HCT116 (cell line): Measurements from ENCODE around the gene FES. TPM values are rescaled to one million over a fixed set of nuclear protein-coding genes. Genes with fewer than 3 reads are reported as not detected.
A peak's percentile ranks its signal among the peaks of the same experiment; 100 is the strongest.

Source experiments
- ATAC-seq: fragments of 200-7000 bp; cut with Tn5 transposase; 2 replicates; pipeline ENCODE4 v1.9.1; 2020; ENCODE audit warnings: mild to moderate bottlenecking, moderate library complexity
- BruUV-seq: library from RNA; stranded (reverse); fragments of 400-500 nt; replicated peaks from 2 replicates; lab custom pipeline; 2021; lab: Mats Ljungman, UMichigan
- CTCF ChIA-PET: fragments of 300-600 bp; sonication (Branson Sonifier 250); formaldehyde crosslinking; loops from one replicate; lab custom pipeline; 2021; ENCODE audit warnings: antibody characterized with exemption; lab: Charles Lee
- POLR2A ChIA-PET: fragments of 300-600, 350-600 bp; sonication (Branson Sonifier 250); formaldehyde crosslinking; loops from one replicate; lab custom pipeline; 2021; ENCODE audit warnings: antibody characterized with exemption; lab: Charles Lee
- RAD21 ChIA-PET, 2 experiments: fragments of 300-600 bp; sonication (Branson Sonifier 250); formaldehyde crosslinking; loops; one replicate each; lab custom pipeline; 2023; ENCODE audit warnings: low total read pairs in 2 of 2; ENCODE audit not compliant: uncharacterized antibody in 2 of 2, unreplicated experiment in 2 of 2, low non-redundant PET in 1 of 2; lab: Charles Lee
- DNase-seq: peaks from one replicate; pipeline ENCODE4 v3.0.0-alpha.2; 2010; ENCODE audit warnings: low read depth, low spot score
- H2AFZ ChIP-seq: fragments of 200-600 bp; shearing (Covaris generic), sonication (generic); 2 replicates; pipeline ENCODE4 v1.6.1; 2017; ENCODE audit warnings: low read depth, mixed run types, mixed read lengths, antibody characterized with exemption, low read length; ENCODE audit not compliant: poor library complexity, severe bottlenecking
- H3K27ac ChIP-seq: 2 replicates; pipeline ENCODE4 v1.5.1; 2012; ENCODE audit warnings: low read depth, low read length
- H3K27me3 ChIP-seq: fragments of 200-600 bp; sonication (generic); 2 replicates; pipeline ENCODE4 v1.6.1; 2016; ENCODE audit warnings: mixed run types, low read length, mixed read lengths; ENCODE audit not compliant: insufficient read depth
- H3K36me3 ChIP-seq, 2 experiments: fragments of 200-500 bp in 1 of 2; fragments of 200-600 bp in 1 of 2; sonication (Bioruptor generic) in 1 of 2; sonication (generic) in 1 of 2; 2 replicates each; pipeline versions ENCODE4 v1.5.1 to v1.6.1; 2014 to 2016; ENCODE audit warnings: low read length in 2 of 2, inconsistent platforms in 1 of 2, mixed read lengths in 1 of 2, mixed run types in 1 of 2; ENCODE audit not compliant: insufficient read depth in 2 of 2, control insufficient read depth in 1 of 2
- H3K4me1 ChIP-seq, 2 experiments: fragments of 200-600 bp in 1 of 2; sonication (generic) in 1 of 2; 2 replicates each; pipeline versions ENCODE4 v1.5.1 to v1.6.1; 2012 to 2017; ENCODE audit warnings: low read length in 2 of 2, inconsistent platforms in 1 of 2, mild to moderate bottlenecking in 1 of 2, mixed read lengths in 1 of 2, mixed run types in 1 of 2, moderate library complexity in 1 of 2; ENCODE audit not compliant: insufficient read depth in 2 of 2, control insufficient read depth in 1 of 2
- H3K4me2 ChIP-seq: fragments of 200-600 bp; sonication (generic); 2 replicates; pipeline ENCODE4 v1.6.1; 2017; ENCODE audit warnings: mixed run types, low read length, mixed read lengths
- H3K4me3 ChIP-seq, 2 experiments: fragments of 200-600 bp in 1 of 2; sonication (generic) in 1 of 2; replicated peaks in 1 of 2; 2 replicates each; pipeline ENCODE4 v1.5.1; 2011 to 2016; ENCODE audit warnings: low read length in 2 of 2, control low read depth in 1 of 2, low read depth in 1 of 2, mild to moderate bottlenecking in 1 of 2, mixed read lengths in 1 of 2, mixed run types in 1 of 2
- H3K79me2 ChIP-seq: fragments of 200-600 bp; sonication (generic); 2 replicates; pipeline ENCODE4 v1.6.1; 2017; ENCODE audit warnings: mild to moderate bottlenecking, mixed run types, low read length, moderate library complexity, mixed read lengths; ENCODE audit not compliant: insufficient read depth
- H3K9ac ChIP-seq: fragments of 200-600 bp; sonication (generic); 2 replicates; pipeline ENCODE4 v1.6.1; 2016; ENCODE audit warnings: low read length, mixed read lengths
- H3K9me2 ChIP-seq: fragments of 200-600 bp; sonication (generic), shearing (Covaris generic); 2 replicates; pipeline ENCODE4 v1.6.1; 2017; ENCODE audit warnings: mixed run types, mild to moderate bottlenecking, moderate library complexity; ENCODE audit not compliant: insufficient read depth
- H3K9me3 ChIP-seq, 2 experiments: fragments of 200-500 bp in 1 of 2; fragments of 200-600 bp in 1 of 2; sonication (Bioruptor generic) in 1 of 2; sonication (generic) in 1 of 2; 2 replicates each; pipeline ENCODE4 v1.6.1; 2014 to 2017; ENCODE audit warnings: low read length in 2 of 2, mixed read lengths in 2 of 2, inconsistent platforms in 1 of 2, low read depth in 1 of 2, mild to moderate bottlenecking in 1 of 2, mixed run types in 1 of 2, moderate library complexity in 1 of 2; ENCODE audit not compliant: control insufficient read depth in 1 of 2, insufficient read depth in 1 of 2
- H4K20me1 ChIP-seq: fragments of 200-600 bp; sonication (generic), shearing (Covaris generic); 2 replicates; pipeline ENCODE4 v1.6.1; 2017; ENCODE audit warnings: mixed run types, mild to moderate bottlenecking, moderate library complexity; ENCODE audit not compliant: insufficient read depth
- CTCF ChIP-seq, 3 experiments: fragments of 200-600 bp in 1 of 3; sonication (generic) in 1 of 3; IDR thresholded peaks in 2 of 3; conservative IDR thresholded peaks in 1 of 3; 2 replicates each; pipeline ENCODE4 v1.5.1; 2012 to 2017; ENCODE audit warnings: low read depth in 2 of 3, low read length in 2 of 3, antibody characterized with exemption in 1 of 3, borderline replicate concordance in 1 of 3, control low read depth in 1 of 3, mild to moderate bottlenecking in 1 of 3, mixed read lengths in 1 of 3, mixed run types in 1 of 3, moderate library complexity in 1 of 3; ENCODE audit not compliant: insufficient read depth in 1 of 3
- EGR1 ChIP-seq: IDR thresholded peaks from 2 replicates; pipeline ENCODE4 v1.6.1; 2012; ENCODE audit warnings: low read depth
- EZH2 ChIP-seq: fragments of 200-600 bp; sonication (generic); IDR thresholded peaks from 2 replicates; pipeline ENCODE4 v1.6.1; 2017; ENCODE audit warnings: antibody characterized with exemption, mixed run types
- FOSL1 ChIP-seq: IDR thresholded peaks from 2 replicates; pipeline ENCODE4 v1.6.1; 2012; ENCODE audit warnings: low read depth
- JUND ChIP-seq: IDR thresholded peaks from 2 replicates; pipeline ENCODE4 v1.6.1; 2012
- SIN3A ChIP-seq: IDR thresholded peaks from 2 replicates; pipeline ENCODE4 v1.6.1; 2012; ENCODE audit warnings: low read depth
- SP1 ChIP-seq: IDR thresholded peaks from 2 replicates; pipeline ENCODE4 v1.6.1; 2012; ENCODE audit warnings: low read depth
- intact Hi-C: fragments of 100-400 bp; cut with micrococcal nuclease; formaldehyde crosslinking; loops from 2 replicates; pipeline ENCODE4 v1.10.0; 2022
- total RNA-seq: library from RNA; stranded (reverse); gene quantifications from one replicate; pipeline ENCODE4 v1.2.1, GENCODE V29; 2021; ENCODE audit not compliant: unreplicated experiment
- TF ChIP-seq, protein P1 (sequence below): IDR thresholded peaks from 2 replicates; pipeline ENCODE4 v1.6.1; 2011; ENCODE audit warnings: mild to moderate bottlenecking, low read length, moderate library complexity; ENCODE audit not compliant: insufficient replicate concordance; ENCODE audit errors: extremely low read depth

FES gene
- total RNA-seq, 1 experiment from 2014 or later = 5.3 TPM

DNA sequence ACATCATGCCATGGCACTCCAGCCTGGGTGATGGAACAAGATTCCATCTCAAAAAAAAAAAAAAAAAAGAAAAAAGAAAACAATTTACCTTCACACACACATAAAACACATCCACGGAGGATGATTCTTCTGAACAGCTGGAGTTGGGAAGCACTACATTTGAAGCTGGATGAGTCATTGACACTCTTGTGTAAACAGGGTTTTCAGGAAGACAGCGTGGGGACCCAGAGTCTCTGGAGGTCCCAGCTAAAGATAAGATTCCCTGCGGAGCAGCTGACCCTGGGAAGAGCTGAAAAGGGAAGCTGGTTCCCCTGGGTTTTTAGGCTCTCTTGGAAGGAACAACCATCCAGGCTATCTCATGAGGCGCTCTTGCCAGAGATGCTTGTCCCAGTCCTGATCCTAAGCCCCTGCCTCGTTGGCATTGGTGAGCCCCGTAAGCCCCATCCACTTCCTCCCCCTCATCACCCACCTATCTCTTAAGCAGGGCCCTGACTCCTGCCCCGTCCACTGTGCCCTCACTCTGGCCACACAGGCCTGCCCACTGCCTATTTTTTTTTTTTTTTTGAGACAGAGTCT lies 47.9 kb upstream of the FES start:
- ChIA-PET CTCF (no interaction called here), RAD21 (no interaction called here), POLR2A (no interaction called here)
- no peak for ATAC-seq
- Histone ChIP-seq H3K27me3 (no peaks in the 10 kb centered on the region), H3K9ac (no peak overlapping the region), H3K36me3 (no peaks in the 10 kb centered on the region), H4K20me1 (no peaks in the 10 kb centered on the region), H3K9me3 (no peaks in the 10 kb centered on the region), H3K4me3 (no peak overlapping the region), H3K79me2 (no peaks in the 10 kb centered on the region), H2AFZ (no peak overlapping the region), H3K4me1 (peaks cover 0 to 5% of the 10 kb centered on the region in 2 experiments; a peak in 1 of 4 replicates), H3K27ac (no peak overlapping the region), H3K9me2 (no peaks in the 10 kb centered on the region), H3K4me2 (no peak overlapping the region)
- TF ChIP-seq FOSL1 = 0 out of 2 replicates have a peak, but pooled peaks have one; percentile 11
- TF ChIP-seq, protein P1, sequence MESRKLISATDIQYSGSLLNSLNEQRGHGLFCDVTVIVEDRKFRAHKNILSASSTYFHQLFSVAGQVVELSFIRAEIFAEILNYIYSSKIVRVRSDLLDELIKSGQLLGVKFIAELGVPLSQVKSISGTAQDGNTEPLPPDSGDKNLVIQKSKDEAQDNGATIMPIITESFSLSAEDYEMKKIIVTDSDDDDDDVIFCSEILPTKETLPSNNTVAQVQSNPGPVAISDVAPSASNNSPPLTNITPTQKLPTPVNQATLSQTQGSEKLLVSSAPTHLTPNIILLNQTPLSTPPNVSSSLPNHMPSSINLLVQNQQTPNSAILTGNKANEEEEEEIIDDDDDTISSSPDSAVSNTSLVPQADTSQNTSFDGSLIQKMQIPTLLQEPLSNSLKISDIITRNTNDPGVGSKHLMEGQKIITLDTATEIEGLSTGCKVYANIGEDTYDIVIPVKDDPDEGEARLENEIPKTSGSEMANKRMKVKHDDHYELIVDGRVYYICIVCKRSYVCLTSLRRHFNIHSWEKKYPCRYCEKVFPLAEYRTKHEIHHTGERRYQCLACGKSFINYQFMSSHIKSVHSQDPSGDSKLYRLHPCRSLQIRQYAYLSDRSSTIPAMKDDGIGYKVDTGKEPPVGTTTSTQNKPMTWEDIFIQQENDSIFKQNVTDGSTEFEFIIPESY = no peak
- no peak for TF ChIP-seq EGR1
- no peak for TF ChIP-seq JUND
- no peak for TF ChIP-seq SIN3A
- DNase-seq = no peak
- intact Hi-C loops = no loop called here
- BruUV-seq = no TSS peak

DNA sequence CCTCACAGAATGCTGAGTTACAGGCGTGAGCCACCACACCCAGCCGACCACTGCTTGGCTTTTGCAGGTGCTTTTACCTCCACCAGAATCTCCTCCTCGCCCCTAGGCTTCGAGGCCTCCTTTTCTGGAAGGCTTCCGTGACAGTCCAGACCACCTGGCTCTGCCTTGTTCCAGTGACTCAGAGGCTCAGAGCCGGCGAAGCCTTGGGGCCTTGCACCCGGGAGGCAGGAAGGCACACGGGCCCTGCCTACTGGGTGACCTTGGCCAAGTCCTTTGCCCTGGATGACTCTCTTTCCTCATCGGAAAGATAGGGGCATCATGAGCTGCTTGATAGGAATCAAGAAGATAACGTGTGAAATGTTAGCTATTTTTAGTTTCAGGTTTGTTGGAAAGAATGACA lies 47.2 kb upstream of the FES start:
- Histone ChIP-seq H3K27me3 (no peaks in the 10 kb centered on the region), H3K9me2 (no peaks in the 10 kb centered on the region), H3K9ac (no peak overlapping the region), H3K4me1 (peaks cover 0 to 5% of the 10 kb centered on the region in 2 experiments; a peak in 1 of 4 replicates), H3K4me3 (no peak overlapping the region), H3K27ac (no peak overlapping the region), H3K9me3 (no peaks in the 10 kb centered on the region), H4K20me1 (no peaks in the 10 kb centered on the region), H2AFZ (no peak overlapping the region), H3K4me2 (no peak overlapping the region), H3K36me3 (no peaks in the 10 kb centered on the region), H3K79me2 (no peaks in the 10 kb centered on the region)
- ChIA-PET RAD21 (no interaction called here), CTCF (no interaction called here), POLR2A (no interaction called here)
- no peak for TF ChIP-seq SP1
- TF ChIP-seq CTCF (IDR thresholded peaks at IDR 0.05 in 2 of 3, conservative IDR thresholded peaks at IDR 0.05 in 1 of 3; ENCODE audit: borderline replicate concordance in 1 of 3, insufficient read depth in 1 of 3, low read depth in 2 of 3, low read length in 2 of 3) = no peak
- TF ChIP-seq JUND = no peak
- no peak for TF ChIP-seq EZH2
- intact Hi-C loops = no loop called here
- DNase-seq (no peak), ATAC-seq (no peak)
- no TSS peak for BruUV-seq
